ENCODE results near the gene RDM1. TPM values are rescaled to one million over a fixed set of nuclear protein-coding genes. Genes with fewer than 3 reads are reported as not detected.
"Not testable (repeated sequence)": the region's sequence is repeated elsewhere in the genome, so short reads cannot be mapped to it uniquely, and the experiment has no call there.

RDM1 gene
- total RNA-seq, 1 experiment from 2014 or later: 3.2 TPM

DNA sequence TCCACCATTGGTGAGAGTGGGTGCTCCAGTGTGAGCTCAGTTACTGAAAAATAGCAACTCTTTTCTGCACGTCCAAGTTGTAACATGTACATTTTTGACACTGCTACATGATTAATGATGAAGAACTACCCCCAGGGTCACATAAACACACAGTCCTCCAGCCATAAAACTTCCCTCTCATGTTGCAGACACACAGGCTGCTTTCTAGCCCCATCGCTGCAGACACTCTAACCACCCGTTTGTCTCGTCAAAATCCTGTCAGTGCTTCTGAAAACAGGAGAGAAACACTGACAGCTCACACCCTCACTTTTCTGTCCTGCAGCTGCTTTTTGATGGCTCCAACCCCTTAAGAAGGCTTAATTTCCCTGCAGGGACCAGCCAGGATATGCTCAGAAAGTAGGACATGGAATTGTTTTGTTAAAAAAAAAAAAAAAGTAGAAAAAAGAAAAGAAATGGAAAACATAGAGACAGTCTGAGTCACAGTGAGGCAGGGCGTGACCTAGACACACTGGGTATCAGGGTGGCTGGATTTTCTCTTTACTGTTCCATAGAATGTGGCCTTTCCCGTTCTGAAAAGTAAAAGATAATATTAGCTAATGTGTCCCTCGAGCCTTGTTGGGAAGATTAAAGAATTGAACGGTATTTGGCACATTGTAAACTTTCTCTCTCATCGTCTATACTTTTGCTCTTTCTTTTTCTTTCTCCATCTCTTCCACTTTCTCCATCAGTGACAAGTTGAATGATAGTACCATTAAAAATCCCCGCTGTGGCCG lies 29.7 kb downstream of the RDM1 start:
- DNase-seq (ENCODE audit: extremely low read depth, low read depth): no peak

GRCh38 chr17:35900280-35900679 lies 30.3 kb downstream of the RDM1 start:
- no peak for DNase-seq (ENCODE audit: extremely low read depth, low read depth)

DNA sequence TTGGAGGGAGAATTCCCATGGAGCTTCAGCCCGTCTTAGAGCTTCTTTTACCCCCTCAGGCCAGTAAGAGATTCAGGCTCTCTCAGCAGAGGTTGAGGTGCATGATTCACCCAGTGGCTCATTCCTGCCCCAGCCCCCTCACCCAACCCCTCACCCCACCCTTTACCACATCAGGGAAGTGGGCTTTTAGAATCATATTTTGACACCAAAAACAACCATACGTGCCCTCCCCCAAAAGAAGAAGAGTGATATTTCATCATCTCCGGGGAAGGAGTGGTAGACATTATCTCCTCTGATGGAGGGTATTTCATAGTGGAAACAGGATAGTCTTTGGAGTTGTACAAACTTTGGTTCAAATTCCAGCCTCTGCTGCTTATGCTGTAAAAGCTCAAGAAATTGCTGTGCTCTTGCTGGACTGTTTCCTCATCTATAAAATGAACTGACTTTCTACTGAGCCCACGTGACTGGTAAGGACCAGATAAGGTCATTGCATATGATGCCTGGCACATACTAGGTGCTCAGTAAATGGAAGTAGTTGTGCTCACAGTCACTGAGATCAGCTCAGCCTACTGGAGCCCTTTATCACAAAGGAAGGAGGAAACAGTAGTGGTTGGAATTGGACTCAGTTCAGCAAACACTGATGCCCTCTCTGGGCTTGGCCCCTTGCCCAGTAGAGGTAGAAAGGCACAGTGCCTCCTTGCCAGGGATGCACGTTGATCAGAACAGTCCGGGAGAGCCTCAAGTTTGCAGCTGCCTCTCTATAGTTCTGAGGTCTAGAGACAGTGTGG lies 32.1 kb downstream of the RDM1 start:
- DNase-seq (ENCODE audit: extremely low read depth, low read depth): no peak

GRCh38 chr17:35897772-35898171 lies 32.8 kb downstream of the RDM1 start:
- DNase-seq (ENCODE audit: extremely low read depth, low read depth): not testable (repeated sequence)

DNA sequence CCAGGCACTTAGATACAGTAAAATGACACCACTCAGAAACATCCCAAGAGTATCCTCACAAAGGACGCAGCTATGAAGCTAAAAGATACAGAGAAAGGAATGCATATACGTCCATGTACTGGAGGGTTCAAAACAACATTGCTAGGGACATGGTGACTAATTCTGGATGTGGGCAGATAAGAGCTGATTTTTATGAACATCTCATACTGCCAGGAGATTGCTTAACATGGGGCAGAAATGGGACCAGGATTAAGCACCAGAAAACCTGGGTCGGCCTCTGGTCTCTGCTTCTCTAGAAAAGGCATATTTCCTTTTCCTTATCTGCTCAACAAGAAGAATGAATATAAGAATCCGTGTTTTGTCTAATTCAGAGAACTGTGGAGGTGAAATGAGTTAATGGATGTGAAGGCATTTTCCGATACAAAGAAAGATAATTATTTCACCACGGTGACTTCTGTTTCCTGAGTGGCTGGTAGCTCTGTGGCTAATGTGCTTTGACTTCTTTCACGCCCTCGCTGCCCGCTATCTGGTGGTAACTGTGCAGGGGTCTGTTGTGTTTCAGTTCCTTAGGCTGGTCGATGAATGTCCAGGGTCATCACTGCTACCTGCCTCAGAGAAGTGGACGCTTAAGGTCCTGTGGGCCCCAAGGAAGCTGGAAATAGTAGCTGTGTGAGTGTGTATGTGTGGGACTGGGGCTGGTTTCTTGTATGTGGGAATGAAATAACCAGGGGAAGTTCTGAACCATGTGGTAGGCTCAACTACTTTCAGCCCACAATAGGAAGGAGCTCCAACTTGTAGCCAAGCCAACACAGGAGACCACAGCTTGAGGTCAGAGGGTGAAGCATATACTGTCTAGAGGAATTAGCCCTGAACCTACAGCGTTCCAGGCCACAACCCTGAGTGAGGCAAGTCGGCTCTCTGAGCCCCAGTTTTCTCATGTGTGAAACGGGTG lies 34.7 kb downstream of the RDM1 start:
- no peak for DNase-seq (ENCODE audit: extremely low read depth, low read depth)

DNA sequence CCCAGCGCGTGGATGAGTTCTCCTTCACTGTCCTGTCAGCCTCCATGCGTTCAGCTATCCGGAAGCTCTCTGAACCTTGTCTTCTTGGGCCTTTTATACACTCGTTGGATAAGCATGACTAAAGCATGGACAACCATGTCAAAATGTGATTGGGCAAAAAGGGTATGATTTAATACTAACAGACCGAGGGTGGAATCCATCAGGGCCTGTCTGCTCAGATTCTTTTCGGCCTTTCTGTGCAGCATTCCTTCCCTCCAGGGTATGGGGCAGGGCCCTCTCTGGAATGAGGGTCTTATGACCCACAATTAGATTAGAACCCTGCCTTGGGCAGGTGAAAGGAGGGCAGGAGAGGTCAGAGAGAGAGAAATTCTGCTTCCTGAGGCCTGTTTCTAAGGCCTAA lies 36.4 kb downstream of the RDM1 start:
- DNase-seq (ENCODE audit: extremely low read depth, low read depth): no peak

DNA sequence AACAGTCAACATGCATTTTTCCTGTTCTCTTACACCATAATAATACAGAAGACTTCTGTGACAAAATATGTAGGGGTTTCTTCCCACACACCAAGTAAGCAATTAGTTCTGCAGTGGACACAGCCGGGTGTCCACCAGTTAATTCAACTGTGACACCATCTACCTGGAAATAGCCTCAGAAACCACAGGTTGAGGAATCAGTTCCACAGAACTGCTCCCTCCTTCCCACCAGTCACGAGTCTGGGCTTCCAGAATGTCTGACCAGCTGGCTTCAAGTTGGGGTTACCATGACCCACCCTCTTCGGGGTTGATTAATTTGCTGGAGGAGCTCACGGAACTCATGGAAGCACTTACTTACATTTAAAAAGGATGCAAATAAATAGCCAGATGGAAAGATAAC lies 36.8 kb downstream of the RDM1 start:
- no peak for DNase-seq (ENCODE audit: extremely low read depth, low read depth)

DNA sequence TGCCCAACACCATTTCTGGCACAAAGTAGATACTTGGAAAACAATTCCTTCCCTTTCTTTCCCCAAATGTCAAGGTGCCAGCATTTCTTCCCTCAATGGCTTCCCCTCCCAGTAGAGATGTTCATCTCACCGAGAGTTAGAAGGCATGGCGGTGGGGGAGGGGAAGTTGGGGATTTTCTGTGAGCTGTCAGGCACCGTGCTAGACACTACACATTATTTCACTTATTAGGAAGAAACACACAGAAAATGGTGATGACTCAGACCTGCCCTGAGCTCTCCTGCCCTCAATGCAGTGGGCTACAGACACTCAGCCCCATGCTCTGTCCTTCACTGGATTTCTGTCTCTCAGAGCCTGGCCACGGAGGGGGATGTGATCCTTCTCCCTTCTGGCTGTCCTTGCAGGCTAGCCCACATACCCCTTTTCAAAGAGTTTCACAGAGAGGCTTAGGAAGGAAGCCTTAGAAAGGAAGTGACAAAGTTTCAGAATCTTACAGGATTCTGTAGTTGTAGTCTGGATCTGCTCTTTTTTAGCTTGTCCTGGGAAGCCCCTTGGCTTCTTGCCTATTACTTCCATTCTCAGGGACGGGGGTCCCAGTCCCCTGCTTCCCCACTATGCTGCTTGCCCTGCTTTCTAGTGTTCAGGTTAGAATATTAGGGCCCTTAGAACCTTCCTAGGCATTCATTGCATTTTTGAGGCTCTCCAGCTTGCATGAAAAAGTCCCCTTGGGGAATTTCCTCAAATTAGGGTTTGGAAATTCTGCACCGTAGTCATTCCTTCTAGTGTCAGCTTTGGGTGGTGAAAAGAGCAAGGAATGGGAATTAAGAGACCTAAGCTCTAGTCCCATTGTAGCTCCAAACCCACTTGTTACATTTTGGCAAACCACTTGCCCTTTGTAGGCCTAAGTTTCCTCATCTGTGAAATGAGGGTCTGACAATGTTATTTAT lies 38.2 kb downstream of the RDM1 start:
- DNase-seq (ENCODE audit: extremely low read depth, low read depth): no peak

GRCh38 chr17:35891269-35891668 lies 39.3 kb downstream of the RDM1 start:
- no peak for DNase-seq (ENCODE audit: extremely low read depth, low read depth)

DNA sequence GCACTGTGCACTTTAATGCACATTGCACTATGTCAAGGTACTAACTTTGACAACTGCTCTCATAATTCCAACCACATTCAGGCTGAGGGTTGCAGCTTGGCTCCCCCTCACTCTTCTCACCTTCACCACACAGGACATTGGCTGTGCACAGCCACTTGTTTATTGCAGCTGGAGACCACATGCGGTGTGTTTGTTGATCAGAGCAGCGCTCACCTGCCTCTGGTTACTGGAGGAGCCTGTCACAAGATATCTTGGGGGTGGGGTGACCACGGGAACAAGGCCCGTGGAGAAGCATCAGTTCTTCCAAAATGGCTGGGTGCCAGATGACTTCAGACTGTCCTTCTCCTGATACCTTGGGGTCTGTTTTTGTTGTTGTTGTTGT lies 39.8 kb downstream of the RDM1 start:
- no peak for DNase-seq (ENCODE audit: extremely low read depth, low read depth)

GRCh38 chr17:35889818-35890773 lies 40.5 kb downstream of the RDM1 start:
- no peak for DNase-seq (ENCODE audit: extremely low read depth, low read depth)

GRCh38 chr17:35889241-35889640 lies 41.3 kb downstream of the RDM1 start:
- DNase-seq (ENCODE audit: extremely low read depth, low read depth): no peak

DNA sequence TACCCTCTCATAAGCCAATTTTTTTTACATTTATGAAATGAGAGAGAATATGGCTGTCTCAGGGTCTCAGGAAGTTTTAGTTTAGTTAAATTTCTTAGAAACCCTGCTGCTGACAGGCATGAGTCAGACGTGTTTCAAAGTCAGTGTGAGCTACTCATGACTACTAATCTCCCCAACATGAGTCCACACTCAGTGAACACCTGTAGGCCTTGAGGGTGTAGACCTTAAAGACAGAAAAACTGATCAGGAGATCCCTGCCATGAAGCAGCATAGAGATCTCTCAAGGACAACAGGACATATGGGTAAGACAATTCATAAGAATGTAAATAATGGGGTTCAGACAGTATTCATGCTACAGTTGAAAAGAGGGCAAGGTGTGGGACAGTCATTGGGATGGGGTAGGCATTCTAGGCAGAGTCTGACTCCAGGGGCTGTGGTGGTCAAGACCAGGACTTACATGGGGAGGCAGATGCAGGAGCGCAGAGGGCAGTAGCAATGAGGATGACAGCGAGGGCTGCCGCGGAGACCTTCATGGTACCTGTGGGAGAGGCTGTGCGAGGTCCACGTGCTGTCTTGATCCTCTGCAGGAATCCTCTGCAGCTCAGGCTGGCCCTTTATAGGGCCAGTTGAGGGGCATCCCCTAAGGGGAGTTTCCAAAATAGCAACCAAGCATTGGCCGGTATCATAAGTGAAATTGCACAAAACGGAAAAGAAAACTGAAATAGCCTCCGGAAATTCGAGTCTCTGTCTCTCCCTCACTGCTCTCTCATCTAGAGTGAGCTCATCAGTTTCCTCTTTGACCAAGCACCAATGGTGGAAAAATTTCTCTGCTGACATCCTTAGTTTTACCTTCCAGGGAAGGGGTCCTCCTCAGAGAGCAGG lies 50.6 kb downstream of the RDM1 start, which contains the start of gene CCL5:
Gene CCL5 (minus strand): TSS at position 588 of the 882 bp plus-strand sequence.
- no peak for DNase-seq (ENCODE audit: extremely low read depth, low read depth)

- no peak for DNase-seq (ENCODE audit: extremely low read depth, low read depth)
Observed at GRCh38 chr17:35878361-35878760, 52.2 kb downstream of the RDM1 start.

DNA sequence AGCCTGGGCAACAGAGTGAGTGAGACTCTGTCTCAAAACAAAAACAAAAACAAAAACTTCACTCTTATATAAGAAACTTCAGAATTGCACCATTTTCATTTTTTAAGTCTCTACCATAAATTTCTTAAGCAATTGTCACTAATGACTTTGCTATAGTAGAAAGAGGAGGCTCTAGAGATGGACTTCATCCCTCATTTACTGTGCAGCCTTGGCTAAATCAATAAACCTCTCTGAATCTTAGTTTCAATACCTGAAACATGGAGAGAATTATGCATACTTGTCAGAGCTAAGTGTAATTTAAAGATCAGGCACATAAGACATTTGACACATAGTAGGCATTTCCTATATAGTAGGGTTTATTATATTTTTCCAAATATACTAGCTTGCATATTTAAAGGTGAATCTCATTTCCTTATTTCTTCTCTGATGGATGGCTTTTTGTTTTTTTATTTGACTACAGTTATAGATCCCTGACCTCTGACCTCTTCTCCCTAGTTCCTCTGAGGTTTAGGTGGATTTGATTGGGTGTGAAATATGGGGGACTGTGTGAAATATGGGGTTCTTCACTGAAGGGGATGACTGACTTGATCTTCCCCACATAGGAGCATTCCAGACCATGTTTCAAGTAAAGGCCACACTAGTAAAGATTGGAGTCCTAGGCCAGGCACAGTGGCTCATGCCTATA lies 53.1 kb downstream of the RDM1 start:
- no peak for DNase-seq (ENCODE audit: extremely low read depth, low read depth)

DNA sequence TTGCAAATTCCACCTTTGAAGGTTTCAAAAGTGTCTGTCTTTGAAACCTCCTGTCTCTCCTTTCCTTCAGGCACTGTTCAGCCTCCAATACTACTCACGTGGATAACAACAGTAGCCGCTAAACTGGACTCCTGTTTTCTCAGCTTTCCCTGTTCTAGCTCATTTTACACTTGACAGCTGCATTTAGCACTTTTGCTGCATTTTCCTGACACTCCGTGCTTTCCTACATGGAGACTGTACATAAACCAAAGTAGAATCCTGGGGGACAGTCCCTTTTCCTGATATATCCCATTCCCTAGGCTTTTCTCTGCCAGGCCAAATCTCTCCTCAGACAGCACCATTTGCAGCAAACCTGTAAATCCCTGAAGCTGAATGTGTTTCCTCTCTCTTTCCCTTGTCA lies 54.0 kb downstream of the RDM1 start:
- no peak for DNase-seq (ENCODE audit: extremely low read depth, low read depth)

- no peak for DNase-seq (ENCODE audit: extremely low read depth, low read depth)
Observed at GRCh38 chr17:35875800-35876139, 54.8 kb downstream of the RDM1 start.

All from NCI-H460 (cell line).